IPS-15b (cell line): ENCODE results near the gene PISD.

ENCODE experiments used
- H3K27me3 ChIP-seq: one replicate; pipeline ENCODE4 v1.6.1; 2013; ENCODE audit warnings: low read length; ENCODE audit not compliant: control insufficient read depth, insufficient read depth
- H3K36me3 ChIP-seq: one replicate; pipeline ENCODE4 v1.6.1; 2013; ENCODE audit warnings: low read length; ENCODE audit not compliant: control insufficient read depth, insufficient read depth
- H3K4me1 ChIP-seq: one replicate; pipeline ENCODE4 v1.6.1; 2013; ENCODE audit warnings: mild to moderate bottlenecking, low read length; ENCODE audit not compliant: control insufficient read depth, insufficient read depth
- H3K4me3 ChIP-seq: one replicate; pipeline ENCODE4 v1.5.1; 2013; ENCODE audit warnings: low read depth, low read length
- H3K9ac ChIP-seq: one replicate; pipeline ENCODE4 v1.6.1; 2013; ENCODE audit warnings: low read depth, mild to moderate bottlenecking, low read length
- H3K9me3 ChIP-seq: one replicate; pipeline ENCODE4 v1.6.1; 2013; ENCODE audit warnings: mild to moderate bottlenecking, low read length; ENCODE audit not compliant: control insufficient read depth, insufficient read depth

The PISD gene

DNA sequence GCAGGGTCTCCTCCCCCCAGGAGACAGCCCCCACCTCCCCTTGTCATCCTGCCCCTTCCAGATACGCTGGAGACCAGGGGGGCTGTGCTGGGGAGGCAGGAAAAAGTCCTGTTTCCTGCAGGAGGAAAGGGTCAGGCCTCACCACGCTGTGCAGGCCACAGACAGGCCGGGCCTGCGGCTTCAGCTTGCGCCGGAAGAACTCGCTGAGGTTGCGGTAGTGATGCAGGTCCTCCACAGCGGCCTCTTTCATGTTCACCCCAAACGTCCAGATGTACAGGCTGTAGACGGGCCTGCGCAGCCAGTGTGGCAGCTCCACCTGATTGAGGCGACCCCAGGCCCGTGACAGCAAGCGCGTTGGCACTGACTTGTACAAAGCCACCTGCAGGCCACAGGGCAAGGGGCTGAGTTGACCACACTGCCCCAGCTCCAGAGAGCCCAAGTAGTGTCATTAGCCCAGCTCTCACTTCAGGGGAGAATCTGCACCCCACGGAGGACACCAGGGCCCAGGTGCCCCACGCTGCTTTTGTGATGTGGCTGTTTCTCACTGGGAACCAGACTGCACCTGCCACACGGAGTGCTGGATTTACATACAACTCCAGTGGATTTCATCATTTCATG, 40.4 kb downstream of the PISD start:
- Histone ChIP-seq H3K4me1 (peaks cover 14% of the 10 kb centered on the region), H3K9ac (no peak overlapping the region), H3K9me3 (no peaks in the 10 kb centered on the region), H3K27me3 (no peaks in the 10 kb centered on the region), H3K36me3 (peaks cover 28% of the 10 kb centered on the region), H3K4me3 (no peak overlapping the region)

DNA sequence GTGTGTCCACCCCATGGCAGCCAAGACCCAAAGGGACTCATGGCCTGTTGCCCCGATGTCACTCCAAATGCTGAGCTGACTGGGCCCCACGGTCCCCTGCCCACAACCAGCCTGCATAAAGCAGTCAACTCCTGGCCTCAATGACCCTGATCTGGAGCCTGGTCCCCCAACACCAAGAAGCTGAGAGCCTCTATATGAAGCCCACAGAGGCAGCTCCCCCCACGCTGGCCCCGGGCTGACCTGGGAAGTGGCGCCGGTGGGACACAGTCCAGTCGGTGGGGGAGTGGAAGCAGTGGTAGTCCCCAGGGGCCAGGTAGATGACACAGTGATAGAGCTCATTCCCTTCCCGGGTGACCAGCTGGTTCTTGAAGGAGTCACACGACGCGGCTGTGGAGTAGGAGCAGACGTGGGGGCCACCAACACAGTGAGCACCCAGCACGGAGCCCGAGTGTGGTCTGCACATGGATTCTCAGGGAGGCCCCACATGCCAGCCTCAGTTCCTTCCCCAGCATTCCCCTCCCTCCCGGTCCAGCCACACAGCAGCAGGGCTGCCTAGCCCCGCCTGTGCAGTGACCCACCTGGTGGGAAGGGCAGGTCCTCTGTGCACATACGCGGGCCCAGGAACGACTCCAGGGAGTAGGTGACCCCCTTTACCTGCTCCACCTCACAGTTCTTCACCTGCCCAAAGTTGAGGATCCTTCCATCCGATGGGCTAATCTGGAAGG, 41.1 kb downstream of the PISD start:
- Histone ChIP-seq H3K4me3 (no peak overlapping the region), H3K27me3 (no peaks in the 10 kb centered on the region), H3K9me3 (no peaks in the 10 kb centered on the region), H3K4me1 (peaks cover 7% of the 10 kb centered on the region), H3K36me3 (peaks cover 33% of the 10 kb centered on the region), H3K9ac (no peak overlapping the region)

DNA sequence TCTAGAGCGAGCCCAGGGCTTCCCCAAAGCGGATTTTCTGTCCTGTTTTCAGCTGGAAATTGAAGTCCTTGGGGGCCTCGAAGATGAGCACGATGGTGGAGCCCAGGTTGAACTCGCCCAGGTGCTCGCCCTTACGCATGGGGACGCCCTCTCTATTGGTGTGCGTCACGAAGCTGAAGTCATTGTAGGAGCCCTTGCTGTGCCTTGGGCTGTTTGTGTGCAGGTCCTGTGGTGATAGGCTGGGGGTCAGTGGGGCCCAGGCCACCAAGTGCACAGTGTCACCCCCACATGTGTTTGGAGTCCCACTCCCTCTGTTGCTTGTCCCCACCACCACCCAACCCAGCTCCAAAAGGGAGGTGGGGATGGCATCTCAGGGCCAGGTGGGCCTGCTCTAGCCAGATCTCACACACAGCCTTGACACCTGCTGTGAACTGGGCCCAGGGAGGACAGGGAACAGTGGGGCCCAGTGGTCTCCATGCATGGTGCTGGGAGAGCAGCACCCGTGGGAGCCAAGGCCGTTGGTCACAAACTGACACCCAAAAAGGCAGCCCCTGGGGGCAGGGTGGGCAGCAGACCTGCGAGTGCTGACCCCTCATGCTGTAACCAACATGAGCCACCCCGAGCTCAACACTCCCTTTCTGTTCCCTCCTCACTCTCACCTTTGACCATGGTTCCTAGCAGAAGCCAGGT, 42.3 kb downstream of the PISD start:
- Histone ChIP-seq H3K4me3 (no peak overlapping the region), H3K36me3 (peaks cover 33% of the 10 kb centered on the region), H3K4me1 (peaks cover under 1% of the 10 kb centered on the region), H3K9ac (no peak overlapping the region), H3K27me3 (no peaks in the 10 kb centered on the region), H3K9me3 (no peaks in the 10 kb centered on the region)

DNA sequence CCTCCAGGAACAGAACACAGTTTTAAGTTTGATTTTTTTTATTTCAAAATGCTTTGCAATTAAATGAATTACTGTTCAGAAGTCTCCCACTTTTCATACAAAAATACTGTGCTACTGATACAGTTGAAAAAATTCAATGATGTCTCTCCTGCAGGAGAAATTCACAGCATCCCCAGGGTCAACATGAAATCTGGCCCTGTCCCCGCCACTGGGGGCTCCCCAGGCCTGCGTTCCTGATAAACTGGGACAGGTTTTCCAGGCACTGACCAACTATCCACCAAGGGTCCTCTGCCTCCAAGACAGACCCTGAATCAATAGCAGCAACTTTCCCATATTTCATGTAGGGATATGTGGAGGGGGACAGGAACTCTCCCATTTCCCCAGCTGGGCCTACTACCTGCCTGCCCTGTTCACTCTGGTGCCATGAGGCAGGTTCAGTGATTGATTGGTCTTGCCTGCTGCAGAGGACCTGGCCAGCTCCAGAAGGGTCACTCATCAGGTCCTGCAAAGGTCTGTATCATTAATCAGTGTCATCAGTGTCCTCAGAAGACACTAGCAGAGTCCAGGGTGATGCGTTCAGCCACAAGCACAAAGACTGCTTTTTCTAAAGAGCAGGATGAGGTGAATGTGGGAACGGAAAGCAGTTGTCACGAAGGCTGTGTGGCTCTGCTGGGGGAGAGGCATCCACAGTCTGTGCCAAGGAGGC, 43.4 kb downstream of the PISD start:
- Histone ChIP-seq H3K27me3 (no peaks in the 10 kb centered on the region), H3K9me3 (no peaks in the 10 kb centered on the region), H3K9ac (no peak overlapping the region), H3K36me3 (peaks cover 29% of the 10 kb centered on the region), H3K4me1 (no peaks in the 10 kb centered on the region), H3K4me3 (no peak overlapping the region)

DNA sequence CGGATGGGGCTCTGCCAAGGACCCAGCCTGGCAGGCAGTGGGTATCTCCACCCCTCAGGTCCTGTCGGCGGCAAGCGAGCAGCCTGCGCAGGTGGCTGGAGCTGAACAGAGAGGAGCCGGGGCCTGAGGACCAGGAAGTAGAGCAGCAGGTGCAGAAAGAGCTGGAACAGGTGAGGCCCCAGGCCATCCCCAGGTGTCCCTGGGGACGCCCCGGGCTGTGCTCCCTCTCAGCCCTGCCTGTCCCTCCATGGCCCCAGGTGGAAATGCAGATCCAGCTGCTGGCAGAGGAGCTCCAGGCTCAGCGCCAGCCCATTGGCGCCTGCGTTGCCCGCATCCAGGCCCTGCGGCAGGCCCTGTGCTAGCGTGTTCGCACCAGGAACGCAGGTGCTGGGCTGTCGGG, 44.0 kb downstream of the PISD start:
- H3K4me1 ChIP-seq: no peaks in the 10 kb centered on the region
- H3K36me3 ChIP-seq: peaks cover 29% of the 10 kb centered on the region
- H3K9ac ChIP-seq: no peak overlapping the region

DNA sequence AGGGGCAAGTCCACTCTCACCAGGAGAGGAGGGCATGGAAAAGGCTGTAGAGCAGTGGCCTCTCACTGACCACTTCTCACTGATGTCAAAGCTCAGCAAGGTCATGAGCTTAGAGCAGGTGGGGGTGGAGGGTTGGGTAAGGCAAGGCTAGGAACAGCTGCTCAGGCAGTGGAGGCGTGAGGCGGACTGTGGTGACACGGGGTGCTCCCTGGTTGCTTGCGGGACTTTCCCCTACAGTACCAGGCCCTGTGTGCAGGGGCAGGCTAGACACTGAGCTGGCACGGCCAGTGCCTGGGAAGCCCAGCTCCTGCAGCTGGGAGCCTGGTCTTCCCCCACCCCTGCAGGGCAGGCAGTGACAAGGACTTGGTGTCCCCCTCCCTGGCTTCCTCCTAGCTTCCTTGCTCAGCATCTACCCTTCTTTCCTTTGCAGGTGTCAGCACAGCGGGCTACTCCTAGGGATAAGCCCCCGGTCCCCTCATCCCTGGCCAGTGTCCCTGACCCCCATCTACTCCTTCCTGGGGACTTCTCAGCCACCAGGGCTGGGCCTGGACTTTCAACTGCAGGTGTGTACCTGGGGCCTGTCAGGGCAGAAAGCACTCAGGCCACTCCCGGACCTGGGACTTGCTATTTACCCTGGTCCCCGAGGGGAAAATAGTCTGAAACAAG, 45.6 kb downstream of the PISD start:
- no peak overlapping the region for H3K9ac ChIP-seq
- H3K27me3 ChIP-seq: no peaks in the 10 kb centered on the region
- no peak overlapping the region for H3K4me3 ChIP-seq
- H3K9me3 ChIP-seq: no peaks in the 10 kb centered on the region
- H3K36me3 ChIP-seq: peaks cover 29% of the 10 kb centered on the region
- H3K4me1 ChIP-seq: no peaks in the 10 kb centered on the region

More for the DNA sequence above, 44.0 kb downstream of the PISD start:
- Histone ChIP-seq H3K9me3 (no peaks in the 10 kb centered on the region), H3K27me3 (no peaks in the 10 kb centered on the region), H3K4me3 (no peak overlapping the region)

DNA sequence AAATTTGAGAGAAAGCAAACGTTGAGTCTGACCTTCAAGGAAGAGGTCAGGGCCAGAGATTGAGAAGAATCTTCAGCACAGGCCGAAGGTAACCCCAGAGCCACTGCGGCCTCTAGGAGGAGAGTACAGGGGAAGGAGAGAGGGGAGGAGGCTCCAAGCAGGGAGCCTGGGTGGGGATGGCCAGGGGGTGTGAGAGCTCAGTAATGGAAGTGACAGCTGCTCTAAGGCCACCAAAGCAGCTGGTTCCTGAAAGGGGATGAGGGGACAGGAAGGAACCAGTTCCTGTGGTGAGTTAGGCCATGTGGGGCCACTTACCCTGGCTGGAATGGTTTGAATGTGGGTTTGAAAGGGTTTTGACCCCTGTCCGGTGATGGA, 46.1 kb downstream of the PISD start:
- Histone ChIP-seq H3K27me3 (no peaks in the 10 kb centered on the region), H3K9ac (no peak overlapping the region), H3K9me3 (no peaks in the 10 kb centered on the region), H3K4me3 (no peak overlapping the region), H3K4me1 (no peaks in the 10 kb centered on the region), H3K36me3 (peaks cover 26% of the 10 kb centered on the region)

DNA sequence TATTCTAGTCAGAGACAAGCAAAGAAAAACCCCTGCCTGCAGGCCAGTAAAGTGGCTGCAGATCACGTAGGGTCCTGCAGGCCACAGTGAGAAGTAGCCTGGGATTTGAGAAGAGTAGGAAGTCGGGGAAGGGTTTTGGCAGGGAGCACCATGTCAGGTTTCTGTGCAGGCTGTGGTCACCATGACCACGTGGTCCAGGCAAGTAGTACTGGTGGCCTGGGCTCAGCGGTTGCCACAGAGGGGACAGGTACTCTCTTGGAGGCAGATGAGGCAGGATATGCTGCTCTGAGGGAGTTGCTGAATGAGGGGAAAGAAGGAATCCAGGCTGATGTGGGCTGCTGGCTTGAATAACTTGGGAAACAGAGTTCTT, 46.5 kb downstream of the PISD start:
- H3K36me3 ChIP-seq: peaks cover 21% of the 10 kb centered on the region
- H3K4me3 ChIP-seq: no peak overlapping the region
- no peak overlapping the region for H3K9ac ChIP-seq
- H3K9me3 ChIP-seq: no peaks in the 10 kb centered on the region
- H3K27me3 ChIP-seq: no peaks in the 10 kb centered on the region
- no peaks in the 10 kb centered on the region for H3K4me1 ChIP-seq

DNA sequence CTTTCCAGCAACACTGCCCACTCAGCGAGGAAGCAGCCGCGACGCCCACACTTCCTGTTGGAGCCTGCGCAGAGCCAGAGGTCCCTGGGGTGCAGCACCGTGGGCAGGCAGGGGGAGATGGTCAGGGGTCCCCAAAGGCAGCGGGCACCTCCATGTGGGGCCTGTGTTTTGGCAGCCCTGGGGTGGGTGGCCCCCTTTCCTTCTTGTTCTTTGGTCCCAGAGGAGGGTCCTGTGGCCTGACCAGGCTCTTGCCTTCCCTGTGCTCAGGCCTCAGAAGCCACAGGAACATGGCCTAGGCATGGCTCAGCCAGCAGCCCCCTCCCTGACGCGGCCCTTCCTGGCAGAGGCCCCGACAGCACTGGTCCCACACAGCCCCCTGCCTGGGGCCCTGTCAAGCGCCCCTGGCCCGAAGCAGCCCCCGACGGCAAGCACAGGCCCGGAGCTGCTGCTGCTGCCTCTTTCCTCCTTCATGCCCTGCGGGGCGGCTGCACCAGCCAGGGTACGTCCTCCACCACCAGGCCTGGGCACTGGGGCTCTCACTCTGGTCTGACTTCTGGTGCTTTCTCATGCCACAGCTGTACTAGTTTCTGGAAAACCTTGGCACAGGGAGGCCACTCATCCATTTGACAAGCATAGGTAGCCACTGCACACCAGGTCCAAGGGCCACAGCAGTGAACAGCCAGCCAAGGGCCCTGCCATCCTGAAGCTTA, 47.1 kb downstream of the PISD start:
- Histone ChIP-seq H3K27me3 (no peaks in the 10 kb centered on the region), H3K9me3 (no peaks in the 10 kb centered on the region), H3K9ac (no peak overlapping the region), H3K36me3 (peaks cover 16% of the 10 kb centered on the region), H3K4me3 (no peak overlapping the region), H3K4me1 (no peaks in the 10 kb centered on the region)

DNA sequence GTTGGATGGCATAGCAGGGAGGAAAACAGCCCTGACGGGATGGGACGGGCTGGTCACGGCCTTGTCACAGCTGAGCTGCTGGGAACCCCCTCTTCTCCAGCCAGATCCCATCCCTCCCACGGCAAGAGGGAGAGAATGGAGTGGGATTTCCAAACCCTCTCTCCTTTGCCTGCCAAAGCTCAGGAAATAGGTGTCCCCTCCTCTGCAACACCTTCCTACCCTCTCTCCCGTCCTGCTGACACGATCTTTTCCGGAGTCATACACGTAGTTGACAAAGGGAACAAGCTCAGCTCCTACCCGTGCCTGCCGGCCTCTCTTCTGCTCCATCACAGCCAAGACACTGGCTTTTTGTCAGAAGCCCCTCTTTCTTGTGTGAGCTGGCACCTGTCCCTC, 48.1 kb downstream of the PISD start:
- Histone ChIP-seq H3K27me3 (no peaks in the 10 kb centered on the region), H3K9ac (no peak overlapping the region), H3K4me3 (no peak overlapping the region), H3K36me3 (peaks cover 10% of the 10 kb centered on the region), H3K9me3 (no peaks in the 10 kb centered on the region), H3K4me1 (no peaks in the 10 kb centered on the region)
